Endothelial cell of umbilical vein (primary cell): ENCODE results near the gene PIP4P1.
A peak's percentile ranks its signal among the peaks of the same experiment; 100 is the strongest.

Source experiments
- EZH2 ChIP-seq: IDR thresholded peaks from 2 replicates; pipeline ENCODE4 v1.6.1; 2012; ENCODE audit warnings: borderline replicate concordance, low read depth, mild to moderate bottlenecking, moderate library complexity, low read length, inconsistent platforms; ENCODE audit not compliant: severe bottlenecking
- GATA2 ChIP-seq: IDR thresholded peaks from 2 replicates; pipeline ENCODE4 v1.7.0; 2011; ENCODE audit warnings: low read depth, mild to moderate bottlenecking, moderate library complexity, mixed read lengths, low read length; ENCODE audit not compliant: insufficient read length, insufficient read depth
- JUN ChIP-seq: IDR thresholded peaks from 2 replicates; pipeline ENCODE4 v1.6.1; 2011; ENCODE audit warnings: borderline replicate concordance, low read depth; ENCODE audit not compliant: insufficient read length, insufficient read depth
- MYC ChIP-seq: IDR thresholded peaks from one replicate; pipeline ENCODE4 v1.6.1; 2011; ENCODE audit warnings: mild to moderate bottlenecking, low read depth, low read length
- POLR2A ChIP-seq: IDR thresholded peaks from 2 replicates; pipeline ENCODE4 v1.6.1; 2012; ENCODE audit warnings: low read depth, mild to moderate bottlenecking, control low read depth, low read length
- POLR2AphosphoS5 ChIP-seq: IDR thresholded peaks from 2 replicates; pipeline ENCODE4 v1.6.1; 2012; ENCODE audit warnings: low read depth, mild to moderate bottlenecking, control low read depth, low read length, moderate library complexity; ENCODE audit not compliant: insufficient read depth
- TF ChIP-seq, protein P1 (sequence below), 2 donors: IDR thresholded peaks; 1 replicate in 1 of 2; 2 replicates in 1 of 2; pipeline ENCODE4 v1.5.1; 2011; ENCODE audit warnings: low read length in 2 of 2, mild to moderate bottlenecking in 2 of 2, moderate library complexity in 2 of 2, control low read depth in 1 of 2, inconsistent platforms in 1 of 2, low read depth in 1 of 2; ENCODE audit not compliant: insufficient read depth in 1 of 2; ENCODE audit errors: extremely low read depth in 1 of 2
- TF ChIP-seq, protein P2 (sequence below): IDR thresholded peaks from 2 replicates; pipeline ENCODE4 v1.6.1; 2011; ENCODE audit not compliant: insufficient read depth, insufficient read length

DNA sequence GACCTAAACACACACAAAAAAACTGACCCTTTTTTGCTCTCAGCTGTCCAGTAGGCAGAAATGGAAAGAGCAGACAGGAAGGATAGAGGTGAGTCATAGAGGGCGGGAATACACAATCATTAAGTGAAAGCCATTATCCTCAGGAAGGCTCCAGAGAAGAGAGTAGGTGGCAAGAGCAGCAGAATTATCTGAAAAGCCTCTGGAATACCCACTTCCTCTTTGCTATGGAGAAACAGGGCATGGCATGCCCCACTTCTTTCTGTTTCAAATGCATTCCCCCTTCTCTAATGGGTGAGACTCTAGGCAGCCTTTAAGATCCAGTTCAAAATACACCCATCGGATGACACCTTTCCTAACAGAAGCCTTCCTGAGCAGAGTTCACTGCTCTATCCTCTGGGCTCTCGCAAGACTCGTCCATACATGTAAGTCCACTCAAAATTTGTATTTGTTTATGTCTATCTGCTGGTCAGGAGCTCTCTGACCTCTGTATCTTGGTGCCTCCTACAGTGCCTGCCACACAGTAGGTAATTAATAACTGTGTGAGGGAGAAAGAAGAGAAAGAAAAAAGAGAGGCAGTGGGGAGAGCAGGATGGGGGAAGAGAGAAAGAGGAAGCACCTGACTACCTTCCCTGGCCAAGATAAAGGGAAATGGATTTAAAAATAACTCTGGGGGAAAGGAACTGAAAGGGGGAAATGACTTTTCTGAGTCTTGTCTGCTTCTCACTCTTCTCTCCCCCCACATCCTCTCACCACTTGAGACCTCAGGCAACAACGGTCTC lies 33.8 kb downstream of the PIP4P1 start:
- TF ChIP-seq, protein P1, sequence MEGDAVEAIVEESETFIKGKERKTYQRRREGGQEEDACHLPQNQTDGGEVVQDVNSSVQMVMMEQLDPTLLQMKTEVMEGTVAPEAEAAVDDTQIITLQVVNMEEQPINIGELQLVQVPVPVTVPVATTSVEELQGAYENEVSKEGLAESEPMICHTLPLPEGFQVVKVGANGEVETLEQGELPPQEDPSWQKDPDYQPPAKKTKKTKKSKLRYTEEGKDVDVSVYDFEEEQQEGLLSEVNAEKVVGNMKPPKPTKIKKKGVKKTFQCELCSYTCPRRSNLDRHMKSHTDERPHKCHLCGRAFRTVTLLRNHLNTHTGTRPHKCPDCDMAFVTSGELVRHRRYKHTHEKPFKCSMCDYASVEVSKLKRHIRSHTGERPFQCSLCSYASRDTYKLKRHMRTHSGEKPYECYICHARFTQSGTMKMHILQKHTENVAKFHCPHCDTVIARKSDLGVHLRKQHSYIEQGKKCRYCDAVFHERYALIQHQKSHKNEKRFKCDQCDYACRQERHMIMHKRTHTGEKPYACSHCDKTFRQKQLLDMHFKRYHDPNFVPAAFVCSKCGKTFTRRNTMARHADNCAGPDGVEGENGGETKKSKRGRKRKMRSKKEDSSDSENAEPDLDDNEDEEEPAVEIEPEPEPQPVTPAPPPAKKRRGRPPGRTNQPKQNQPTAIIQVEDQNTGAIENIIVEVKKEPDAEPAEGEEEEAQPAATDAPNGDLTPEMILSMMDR (IDR thresholded peaks at IDR 0.05; ENCODE audit: extremely low read depth in 1 of 2, insufficient read depth in 1 of 2, low read depth in 1 of 2, low read length in 2 of 2), result no peak
- TF ChIP-seq MYC, result no peak
- no peak for TF ChIP-seq EZH2
- no peak for TF ChIP-seq POLR2AphosphoS5
- no peak for TF ChIP-seq POLR2A
- TF ChIP-seq, protein P2, sequence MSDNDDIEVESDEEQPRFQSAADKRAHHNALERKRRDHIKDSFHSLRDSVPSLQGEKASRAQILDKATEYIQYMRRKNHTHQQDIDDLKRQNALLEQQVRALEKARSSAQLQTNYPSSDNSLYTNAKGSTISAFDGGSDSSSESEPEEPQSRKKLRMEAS, result no peak
- TF ChIP-seq JUN, result peak; percentile 85
- no peak for TF ChIP-seq GATA2
